HL-60 (cell line): Measurements from ENCODE around the gene ACAD9.

Source experiments
- GABPA ChIP-seq: IDR thresholded peaks from 2 replicates; pipeline ENCODE4 v1.6.1; 2012; ENCODE audit warnings: low read depth
- POLR2AphosphoS5 ChIP-seq: IDR thresholded peaks from 2 replicates; pipeline ENCODE4 v1.6.1; 2012; ENCODE audit warnings: low read depth
- TF ChIP-seq, protein P1 (sequence below): IDR thresholded peaks from one replicate; pipeline ENCODE4 v1.5.1; 2011; ENCODE audit warnings: low read length, control low read depth, inconsistent platforms; ENCODE audit not compliant: insufficient read depth
- TF ChIP-seq, protein P2 (sequence below): IDR thresholded peaks from 2 replicates; pipeline ENCODE4 v1.6.1; 2012; ENCODE audit warnings: low read depth; ENCODE audit not compliant: insufficient replicate concordance

- TF ChIP-seq, protein P1, sequence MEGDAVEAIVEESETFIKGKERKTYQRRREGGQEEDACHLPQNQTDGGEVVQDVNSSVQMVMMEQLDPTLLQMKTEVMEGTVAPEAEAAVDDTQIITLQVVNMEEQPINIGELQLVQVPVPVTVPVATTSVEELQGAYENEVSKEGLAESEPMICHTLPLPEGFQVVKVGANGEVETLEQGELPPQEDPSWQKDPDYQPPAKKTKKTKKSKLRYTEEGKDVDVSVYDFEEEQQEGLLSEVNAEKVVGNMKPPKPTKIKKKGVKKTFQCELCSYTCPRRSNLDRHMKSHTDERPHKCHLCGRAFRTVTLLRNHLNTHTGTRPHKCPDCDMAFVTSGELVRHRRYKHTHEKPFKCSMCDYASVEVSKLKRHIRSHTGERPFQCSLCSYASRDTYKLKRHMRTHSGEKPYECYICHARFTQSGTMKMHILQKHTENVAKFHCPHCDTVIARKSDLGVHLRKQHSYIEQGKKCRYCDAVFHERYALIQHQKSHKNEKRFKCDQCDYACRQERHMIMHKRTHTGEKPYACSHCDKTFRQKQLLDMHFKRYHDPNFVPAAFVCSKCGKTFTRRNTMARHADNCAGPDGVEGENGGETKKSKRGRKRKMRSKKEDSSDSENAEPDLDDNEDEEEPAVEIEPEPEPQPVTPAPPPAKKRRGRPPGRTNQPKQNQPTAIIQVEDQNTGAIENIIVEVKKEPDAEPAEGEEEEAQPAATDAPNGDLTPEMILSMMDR, result no peak
- TF ChIP-seq POLR2AphosphoS5 (no peak), GABPA (no peak)
- TF ChIP-seq, protein P2, sequence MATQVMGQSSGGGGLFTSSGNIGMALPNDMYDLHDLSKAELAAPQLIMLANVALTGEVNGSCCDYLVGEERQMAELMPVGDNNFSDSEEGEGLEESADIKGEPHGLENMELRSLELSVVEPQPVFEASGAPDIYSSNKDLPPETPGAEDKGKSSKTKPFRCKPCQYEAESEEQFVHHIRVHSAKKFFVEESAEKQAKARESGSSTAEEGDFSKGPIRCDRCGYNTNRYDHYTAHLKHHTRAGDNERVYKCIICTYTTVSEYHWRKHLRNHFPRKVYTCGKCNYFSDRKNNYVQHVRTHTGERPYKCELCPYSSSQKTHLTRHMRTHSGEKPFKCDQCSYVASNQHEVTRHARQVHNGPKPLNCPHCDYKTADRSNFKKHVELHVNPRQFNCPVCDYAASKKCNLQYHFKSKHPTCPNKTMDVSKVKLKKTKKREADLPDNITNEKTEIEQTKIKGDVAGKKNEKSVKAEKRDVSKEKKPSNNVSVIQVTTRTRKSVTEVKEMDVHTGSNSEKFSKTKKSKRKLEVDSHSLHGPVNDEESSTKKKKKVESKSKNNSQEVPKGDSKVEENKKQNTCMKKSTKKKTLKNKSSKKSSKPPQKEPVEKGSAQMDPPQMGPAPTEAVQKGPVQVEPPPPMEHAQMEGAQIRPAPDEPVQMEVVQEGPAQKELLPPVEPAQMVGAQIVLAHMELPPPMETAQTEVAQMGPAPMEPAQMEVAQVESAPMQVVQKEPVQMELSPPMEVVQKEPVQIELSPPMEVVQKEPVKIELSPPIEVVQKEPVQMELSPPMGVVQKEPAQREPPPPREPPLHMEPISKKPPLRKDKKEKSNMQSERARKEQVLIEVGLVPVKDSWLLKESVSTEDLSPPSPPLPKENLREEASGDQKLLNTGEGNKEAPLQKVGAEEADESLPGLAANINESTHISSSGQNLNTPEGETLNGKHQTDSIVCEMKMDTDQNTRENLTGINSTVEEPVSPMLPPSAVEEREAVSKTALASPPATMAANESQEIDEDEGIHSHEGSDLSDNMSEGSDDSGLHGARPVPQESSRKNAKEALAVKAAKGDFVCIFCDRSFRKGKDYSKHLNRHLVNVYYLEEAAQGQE, result no peak
Measured at GRCh38 chr3:128864351-128864811, 15.0 kb upstream of the ACAD9 start.
